Activated CD4-positive, CD25-positive, alpha-beta regulatory T cell (primary cell): ENCODE measurements around the gene CD34.
"Not testable (repeated sequence)": the region's sequence is repeated elsewhere in the genome, so short reads cannot be mapped to it uniquely, and the experiment has no call there.

Experiments used
- DNase-seq, 4 experiments: peaks; one replicate each; lab custom pipeline; 2025; lab: John Stamatoyannopoulos, UW

Gene CD34

DNA sequence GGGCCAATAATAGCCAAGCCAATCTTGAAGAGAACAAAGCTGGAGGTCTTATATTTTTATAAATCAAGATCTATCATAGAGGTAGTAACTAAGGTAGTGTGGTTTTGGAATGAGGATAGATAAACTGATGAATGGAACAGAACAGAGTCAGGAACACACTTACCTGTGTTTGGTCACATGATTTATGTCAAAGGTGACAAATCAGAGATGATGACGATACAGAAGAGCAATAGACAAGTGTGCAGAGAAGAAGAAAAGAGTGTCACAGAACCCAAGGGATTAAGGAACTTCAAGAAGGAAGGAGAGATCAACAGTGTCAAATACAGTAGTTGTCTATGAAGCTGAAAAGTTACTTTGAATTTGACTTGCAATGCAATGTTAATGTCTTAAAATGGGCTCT, 16.1 kb upstream of the CD34 start:
- DNase-seq: no peak

DNA sequence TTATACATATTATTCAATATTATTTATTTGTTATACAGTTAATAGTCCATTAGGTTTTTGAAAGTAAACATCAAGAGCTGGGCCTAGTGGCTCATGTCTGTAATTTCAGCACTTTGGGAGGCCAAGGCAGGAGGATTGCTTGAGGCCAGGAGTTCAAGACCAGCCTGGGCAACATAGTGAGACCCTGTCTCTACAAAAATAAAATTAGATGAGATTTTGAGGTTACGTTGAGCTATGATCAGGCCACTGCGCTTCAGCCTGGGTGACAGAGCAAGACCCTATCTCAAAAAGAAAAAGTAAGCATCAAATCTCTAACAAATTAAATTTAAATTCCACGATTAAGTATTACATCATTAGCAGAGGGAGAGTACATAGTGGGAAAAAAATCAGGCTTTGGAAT, 15.0 kb upstream of the CD34 start:
- DNase-seq: not testable (repeated sequence)

DNA sequence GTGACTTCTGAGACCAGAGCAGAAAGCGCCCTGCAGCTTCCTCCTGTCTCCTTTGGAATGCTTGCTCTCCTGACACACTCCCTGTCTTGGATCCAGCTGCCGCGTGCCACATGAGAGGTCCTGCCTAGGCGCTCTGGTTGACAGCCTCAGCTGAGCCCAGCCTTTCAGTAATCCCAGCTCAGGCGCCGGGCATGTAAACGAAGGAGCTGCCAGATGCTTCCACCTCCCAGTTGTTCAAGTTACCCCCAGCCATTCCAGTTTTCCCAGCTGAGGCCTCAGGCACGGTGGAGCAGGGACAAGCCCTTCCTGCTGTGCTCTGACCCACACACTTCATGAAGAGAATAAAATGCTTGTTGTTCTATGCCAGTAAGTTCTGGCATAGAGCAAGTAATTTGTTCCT, 14.3 kb upstream of the CD34 start:
- no peak for DNase-seq

DNA sequence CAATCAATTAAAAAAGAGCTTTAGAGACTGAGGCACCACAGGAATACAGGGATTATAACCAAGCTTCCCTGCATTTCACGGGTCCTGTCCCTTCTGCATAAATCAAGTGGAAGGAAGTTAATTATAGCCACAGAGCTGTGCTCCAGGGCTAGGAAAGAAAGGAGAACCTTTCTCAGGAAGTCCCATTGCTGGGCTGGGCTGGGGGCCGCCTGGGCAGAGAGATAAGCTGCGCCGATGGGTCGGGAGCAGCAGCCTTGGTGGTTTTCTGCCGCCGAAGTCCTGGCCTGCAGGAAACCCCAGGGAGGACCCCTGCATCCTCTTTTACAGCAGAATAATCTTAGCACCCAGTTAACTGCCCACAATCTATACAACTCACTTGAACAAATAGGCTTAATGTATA, 12.6 kb upstream of the CD34 start:
- DNase-seq: no peak

DNA sequence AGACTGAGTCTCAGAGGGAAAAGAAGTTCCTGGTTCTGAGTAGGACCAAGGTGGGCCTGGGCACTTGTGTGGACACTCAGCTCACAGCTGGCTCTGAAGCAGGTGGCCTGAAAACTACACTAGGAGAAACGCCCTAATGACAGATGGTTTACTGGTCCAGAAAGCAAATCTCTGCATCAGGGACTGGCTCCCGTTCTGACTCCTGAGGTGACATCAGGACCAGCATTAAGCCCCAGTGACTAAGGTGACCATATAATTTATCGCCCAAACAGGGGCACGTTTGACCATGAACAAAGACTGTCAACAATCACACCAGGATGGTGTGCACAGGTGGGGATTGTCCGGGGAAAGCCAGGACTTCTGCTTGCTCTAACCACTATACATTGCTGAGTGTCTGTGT, 12.2 kb upstream of the CD34 start:
- DNase-seq: no peak

DNA sequence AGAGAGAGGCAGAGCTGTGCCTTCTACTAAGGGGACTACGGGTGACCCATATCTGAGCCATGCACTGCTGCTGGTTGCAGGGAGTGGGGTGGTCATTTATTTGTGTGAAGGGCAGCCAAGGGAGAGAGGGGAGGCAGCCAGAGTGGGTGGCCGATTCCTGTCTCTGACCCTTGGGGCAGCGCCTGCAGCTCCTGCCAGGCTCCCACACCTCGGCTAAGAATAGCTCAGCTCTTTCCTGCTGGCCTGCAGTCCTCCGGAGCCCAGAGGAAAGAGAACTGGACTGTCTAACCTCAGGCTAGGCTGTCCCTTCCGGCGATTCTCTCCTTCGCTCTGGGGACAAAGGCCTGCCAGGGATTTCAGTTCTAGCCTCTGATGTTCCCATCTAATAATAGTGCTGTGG, 11.6 kb upstream of the CD34 start:
- no peak for DNase-seq

DNA sequence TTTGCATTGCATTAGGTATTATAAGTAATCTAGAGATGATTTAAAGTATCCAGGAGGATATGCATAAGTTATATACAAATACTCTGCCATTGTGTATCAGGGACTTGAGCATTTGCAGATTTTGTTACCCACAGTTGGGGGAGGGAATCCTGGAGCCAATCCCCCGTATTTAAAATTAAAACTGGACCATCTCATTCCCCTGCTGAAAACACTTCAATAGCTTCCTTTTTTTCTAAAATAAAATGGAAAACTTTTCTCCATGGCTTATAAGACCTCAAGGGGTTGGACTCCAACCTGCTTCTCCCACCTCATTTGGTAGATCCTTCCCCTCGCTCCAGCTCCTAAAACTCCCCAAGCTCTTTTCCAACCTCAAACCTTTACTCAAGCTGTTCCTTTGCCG, 10.4 kb upstream of the CD34 start:
- DNase-seq: no peak

DNA sequence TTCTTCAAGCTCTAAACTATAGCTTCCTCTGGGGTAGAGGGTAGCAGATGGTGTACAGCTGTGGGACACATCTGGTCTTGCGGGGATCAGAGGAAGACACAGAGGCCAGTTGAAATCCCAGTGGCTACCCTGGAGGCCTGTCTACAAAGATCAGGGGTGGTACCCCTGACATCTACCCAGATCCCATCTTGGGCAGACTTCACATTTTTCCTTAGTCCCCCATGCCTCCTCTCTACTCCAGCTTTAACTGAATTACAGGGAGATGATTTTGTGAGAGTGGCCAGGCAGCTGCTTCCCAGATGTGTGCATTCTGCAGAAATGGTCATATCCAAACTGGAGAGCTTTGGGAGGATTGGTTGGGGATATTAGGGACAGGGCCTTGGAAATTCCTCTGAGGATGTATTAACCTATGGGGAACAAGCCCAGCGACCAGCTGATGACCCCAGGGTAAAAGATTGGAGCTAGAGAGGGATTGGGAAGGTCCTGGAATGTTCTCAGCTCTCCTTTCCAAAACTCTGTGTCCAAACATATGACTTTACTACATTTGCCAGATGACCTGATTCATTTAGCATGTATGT, 9.6 kb upstream of the CD34 start:
- no peak for DNase-seq

DNA sequence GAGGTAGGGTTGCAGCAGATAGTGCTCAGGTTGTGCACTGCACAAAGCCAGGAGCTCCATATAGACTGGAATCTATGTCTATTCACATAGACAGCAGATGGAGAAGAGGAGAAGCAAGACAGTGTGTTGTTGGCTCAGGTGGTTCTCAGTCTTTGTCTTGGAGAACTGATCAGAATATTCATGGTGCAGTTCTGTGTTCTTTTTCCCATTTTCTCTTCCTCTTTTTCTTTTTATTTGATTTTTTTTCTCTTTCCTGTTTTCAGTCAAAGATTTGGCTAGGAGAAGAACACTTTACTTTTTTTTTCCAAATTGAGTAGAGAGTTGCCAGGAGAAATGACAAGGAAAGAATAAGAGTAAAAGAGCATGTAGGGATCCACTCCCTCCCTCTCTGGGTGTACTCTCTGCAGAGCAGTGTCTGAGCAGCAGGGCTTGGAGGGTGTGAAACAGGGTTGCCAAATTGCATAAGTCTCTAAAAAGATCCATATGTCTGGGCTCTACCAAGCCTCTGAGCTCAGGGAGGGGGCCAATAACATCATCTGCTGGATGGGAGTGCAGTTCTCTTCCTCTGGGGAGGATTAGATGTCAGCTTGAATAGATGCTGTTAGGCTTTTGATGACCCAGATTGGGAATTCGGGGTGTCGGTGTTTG, 8.7 kb upstream of the CD34 start:
- DNase-seq: no peak

DNA sequence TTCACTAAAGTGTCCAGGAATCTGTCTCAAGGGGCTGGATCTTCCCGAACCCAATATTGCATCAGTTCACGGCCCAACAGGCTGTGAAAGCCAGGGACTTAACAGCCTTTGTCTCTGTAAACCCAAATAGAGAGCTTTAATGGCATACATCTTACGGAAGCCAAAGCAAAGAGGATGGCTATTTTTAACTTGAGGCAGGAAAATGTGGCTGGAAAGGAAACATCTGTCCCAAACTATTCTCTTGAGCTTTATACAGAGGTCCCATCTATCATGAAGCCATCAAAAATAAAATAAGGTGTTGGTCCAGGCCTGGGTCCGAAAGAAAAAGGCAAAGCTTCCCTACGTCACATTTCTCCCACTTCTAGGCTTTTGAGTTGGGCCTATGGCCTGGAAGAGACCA, 7.7 kb upstream of the CD34 start:
- DNase-seq: no peak

DNA sequence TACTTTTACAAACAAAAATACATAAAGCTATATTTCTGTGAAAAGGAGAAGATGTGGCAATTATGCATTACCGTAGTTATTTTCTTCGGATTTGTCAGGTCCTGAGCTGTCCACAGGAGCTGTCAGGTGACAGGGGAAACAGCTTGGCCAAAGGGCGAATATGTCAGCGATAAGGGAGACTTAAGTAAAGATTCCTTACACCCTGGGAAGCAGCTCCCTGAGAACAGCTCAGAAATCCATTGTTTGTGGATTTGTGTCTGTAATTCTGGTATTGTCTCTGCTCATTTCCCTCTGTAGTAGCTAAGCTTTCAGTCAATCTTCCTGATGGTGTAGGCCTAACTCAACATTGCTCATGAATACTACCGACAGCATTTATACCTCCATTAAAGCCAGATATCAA, 7.1 kb upstream of the CD34 start:
- no peak for DNase-seq

DNA sequence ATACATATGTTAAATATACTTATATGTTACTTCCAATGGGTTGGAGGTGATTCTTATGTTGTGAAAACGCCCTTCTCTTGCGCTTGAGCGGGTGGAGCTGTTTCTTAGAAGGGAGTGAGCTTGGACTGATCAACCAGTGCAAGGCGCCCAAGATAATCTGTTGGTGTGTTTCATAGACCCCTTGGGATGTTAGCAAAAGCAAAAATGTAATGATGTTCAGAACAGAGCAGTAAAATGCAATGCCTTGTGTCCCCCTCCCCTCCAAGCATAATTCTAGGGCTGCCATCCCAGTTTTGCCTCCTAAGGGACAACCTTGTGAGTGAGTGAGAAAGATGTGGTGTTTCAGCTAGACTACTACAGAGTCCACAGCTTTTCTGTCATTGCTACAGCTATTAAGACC, 6.2 kb upstream of the CD34 start:
- no peak for DNase-seq

DNA sequence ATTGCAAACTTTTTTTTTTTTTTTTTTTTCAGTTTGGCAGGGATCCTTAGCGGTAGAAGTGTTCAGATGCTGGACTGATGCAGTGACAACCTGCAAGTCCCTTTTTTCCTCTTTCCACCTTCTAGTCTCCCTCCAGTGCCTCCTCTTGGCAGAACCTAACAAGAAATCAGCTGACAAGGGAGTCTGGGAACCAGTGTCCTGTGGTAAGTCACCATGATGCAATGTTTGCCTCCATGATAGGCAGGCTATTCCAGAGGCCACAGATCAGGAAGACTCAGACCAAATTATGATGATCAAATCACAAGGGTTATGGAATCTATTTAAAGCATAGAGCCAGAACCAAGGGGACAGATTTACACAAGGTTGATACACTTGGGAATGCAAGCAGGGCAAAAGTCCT, 3.0 kb upstream of the CD34 start:
- no peak for DNase-seq

DNA sequence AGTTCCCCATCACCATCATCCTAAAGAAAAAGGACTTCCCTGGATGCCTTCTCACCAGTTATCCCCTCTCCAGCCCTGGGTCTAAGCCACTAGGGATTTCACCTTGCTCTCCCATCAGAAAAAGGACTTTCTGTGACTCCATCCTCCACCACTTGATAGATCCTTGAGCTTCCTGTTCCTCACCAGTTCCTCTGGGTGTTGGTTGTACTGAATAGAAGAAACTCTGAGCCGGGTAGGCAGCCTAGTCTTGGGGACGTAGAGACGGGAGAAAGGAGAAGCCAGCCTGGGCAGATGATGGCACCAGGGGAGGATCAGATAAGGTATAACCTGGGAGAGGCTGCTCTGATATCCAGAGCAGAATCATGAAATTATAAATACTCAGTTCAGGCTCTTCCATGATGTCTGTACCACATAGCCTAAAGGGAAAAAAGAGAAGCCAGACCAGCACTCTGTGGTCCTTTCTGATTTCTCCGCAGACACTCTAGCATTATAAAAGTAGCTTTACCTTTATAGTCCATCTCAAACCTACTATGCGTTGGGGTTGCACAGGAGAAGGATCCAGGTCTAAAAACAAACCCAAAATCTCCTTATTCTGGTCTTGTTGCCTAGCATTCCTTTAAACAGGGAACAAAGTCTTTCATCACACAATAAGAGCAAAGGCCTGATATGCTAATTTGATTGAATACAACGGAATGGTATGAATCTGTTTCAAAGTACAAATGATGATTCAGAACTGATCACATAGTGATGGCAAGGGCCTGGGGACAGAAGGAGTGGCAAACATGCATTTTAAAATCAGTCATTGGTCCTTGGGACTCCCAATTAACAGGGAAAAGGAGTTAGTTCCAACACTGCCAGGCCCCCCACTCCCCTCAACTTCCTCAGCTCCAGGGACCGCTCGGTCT, 1.2 kb upstream of the CD34 start:
- no peak for DNase-seq

DNA sequence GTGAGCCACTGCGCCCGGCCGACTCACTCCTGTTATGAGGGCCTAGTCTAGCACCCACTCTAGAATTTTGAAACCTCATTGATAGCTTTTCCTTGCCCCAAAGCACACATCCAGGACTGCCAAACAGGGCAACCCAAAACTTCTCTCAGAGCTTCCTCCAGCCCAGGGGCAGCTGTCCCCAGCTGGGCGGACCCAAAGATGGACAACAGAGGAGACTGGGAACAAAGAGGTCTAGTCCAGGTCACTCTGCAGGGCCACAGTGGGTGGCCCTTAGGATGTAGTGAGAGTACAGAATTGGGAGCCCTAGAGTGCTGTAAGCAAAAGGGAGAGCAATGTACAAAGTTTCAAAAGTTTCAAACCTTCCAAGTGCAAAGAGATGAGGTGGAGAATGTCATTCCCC, 1.2 kb downstream of the CD34 start:
- DNase-seq: no peak

DNA sequence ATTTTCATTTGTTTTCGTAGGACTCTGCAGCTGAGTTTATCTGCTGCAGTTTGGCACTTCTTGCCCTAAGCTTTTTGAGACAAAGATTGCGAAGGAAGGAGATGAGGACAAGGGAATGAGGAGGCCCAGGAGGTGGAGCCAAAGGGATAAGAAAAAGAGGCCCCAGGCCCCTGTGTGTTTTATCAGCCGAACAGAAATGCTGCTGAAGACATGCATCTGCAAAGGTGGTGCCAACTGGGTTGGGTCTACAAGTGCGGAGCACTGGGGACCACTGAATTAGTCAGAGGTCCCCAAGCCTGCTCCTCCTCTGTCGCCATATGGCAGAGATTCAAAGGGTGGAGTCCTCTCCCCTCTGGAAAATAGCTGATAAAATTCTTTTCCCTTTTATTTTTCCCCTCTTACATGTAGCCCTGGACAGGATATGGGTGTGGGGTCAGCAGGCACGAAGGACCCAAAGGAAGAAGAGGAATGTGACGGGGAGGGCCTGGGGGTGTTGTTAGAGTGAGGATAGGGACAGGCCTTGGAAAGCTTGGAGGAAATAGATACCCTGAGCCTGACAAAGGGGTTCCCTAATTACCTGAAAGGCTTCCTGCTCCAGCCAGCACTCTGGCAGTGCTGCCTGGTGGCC, 2.7 kb downstream of the CD34 start:
- DNase-seq: no peak

DNA sequence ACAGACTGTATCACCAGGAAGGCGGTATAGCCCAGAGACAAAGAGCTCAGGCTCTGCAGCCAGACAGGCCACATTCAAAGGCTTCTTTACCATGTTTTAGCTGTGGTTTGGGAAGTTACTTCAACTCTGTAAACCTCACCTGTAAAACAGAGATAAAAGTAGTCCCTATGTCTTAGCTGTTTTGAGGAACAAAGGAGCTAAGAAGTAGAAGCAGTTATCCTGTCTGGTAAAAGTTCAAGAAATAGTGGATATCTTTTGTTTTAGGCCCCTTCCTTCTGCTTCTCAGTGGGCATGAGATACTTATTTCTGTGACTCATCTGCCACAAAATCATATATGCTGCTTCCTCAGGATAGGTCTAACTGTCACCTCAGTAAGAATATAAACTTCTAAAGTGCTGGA, 6.5 kb downstream of the CD34 start:
- DNase-seq: no peak

DNA sequence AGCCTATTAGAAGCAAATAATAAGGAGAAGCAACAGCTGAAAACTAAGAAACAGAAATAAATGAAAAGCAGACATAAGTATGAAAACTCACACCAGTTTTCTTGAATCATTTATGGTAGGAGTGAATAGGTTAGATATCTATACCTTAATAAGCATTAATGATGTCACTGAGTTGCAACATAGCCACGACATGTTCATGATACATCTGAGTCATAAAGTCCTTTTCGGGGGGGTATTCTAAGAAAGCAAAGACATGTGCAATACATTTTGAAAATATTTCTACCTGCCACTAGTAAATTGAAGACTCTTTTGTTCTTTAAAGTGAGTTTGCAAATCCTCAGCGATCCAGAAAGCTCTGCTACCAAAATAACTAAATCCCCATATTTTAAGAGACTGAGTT, 7.2 kb downstream of the CD34 start:
- DNase-seq: no peak

DNA sequence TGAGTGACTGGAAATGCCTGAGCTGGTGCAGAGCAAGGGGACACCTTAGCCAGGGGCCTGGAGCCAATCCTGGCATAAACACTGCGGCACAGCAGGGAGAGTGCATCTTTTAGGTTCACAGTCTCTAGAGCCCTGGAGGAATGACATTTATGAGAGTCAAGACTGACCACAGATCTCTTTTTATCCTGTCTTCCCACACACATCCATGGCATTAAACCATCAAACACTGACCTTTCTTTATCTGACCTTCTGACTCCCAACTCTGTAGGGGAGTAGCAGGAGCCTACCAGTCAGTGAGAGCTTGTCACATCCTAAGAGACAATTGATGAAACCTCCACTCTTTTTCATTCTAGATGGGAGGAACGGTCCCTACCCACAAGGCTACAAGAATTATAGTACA, 7.9 kb downstream of the CD34 start:
- no peak for DNase-seq

DNA sequence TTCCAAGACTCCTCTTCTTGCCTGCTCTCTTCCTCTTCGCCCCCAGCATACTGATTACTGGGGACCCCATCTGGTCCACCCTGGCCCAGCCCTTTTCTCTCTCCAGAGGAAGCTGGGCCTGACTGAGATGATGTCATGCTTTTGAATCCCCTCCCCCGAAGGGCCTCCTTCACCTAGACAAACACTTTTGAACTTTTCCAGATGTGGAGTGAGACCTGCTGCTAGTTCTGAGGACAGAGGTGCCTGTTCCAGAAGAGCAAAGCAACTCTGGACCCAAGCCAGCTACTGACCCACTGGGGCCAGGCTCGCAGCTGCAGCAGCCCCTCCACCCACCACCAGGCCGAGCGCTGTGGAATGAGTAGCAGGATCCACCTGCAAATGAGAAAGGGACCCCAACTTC, 8.4 kb downstream of the CD34 start:
- DNase-seq: no peak

DNA sequence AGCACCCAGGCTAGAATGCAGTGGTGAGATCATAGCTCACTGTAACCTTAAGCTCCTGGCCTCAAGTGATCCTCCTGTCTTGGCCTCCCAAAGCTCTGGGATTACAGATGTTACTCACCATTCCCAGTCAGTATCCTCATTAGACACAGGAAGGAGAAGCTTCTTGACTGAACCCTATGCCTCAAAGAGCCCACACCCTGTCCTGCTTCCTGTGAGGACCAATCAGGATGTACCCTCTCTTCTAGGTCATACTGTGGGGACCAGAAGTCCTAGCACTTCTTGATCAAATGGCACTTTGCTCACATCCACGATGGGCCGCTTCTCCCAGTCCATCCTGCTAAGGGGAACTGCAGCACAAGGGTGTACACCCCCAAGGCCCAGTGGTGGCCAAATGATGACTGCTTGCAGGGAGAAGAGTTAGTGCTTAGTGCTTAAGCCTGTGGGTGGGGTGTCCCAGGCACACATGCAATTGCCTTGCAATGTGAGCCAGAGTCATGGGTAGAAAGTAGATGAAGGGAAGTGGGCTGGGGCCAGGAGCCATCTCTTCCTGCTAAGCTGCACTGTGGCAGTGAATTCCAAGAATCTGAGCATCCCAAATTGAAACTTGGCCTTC, 9.8 kb downstream of the CD34 start:
- no peak for DNase-seq

DNA sequence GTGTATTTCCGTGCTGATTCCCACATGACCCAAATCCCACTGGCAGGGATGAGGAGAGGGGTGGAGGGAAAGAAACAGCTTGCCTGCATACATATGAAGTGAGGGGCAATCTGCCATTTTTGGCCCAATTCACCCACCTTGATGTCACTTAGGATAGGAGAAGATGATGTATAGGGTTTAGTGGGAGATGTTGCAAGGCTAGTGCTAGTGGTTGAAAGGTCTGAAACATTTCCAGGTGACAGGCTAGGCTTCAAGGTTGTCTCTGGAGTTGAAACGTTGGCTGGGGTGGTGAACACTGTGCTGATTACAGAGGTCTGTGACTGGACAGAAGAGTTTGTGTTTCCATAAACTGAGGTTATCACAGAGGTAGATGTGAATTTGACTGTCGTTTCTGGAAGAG, 12.1 kb downstream of the CD34 start:
- DNase-seq: no peak

DNA sequence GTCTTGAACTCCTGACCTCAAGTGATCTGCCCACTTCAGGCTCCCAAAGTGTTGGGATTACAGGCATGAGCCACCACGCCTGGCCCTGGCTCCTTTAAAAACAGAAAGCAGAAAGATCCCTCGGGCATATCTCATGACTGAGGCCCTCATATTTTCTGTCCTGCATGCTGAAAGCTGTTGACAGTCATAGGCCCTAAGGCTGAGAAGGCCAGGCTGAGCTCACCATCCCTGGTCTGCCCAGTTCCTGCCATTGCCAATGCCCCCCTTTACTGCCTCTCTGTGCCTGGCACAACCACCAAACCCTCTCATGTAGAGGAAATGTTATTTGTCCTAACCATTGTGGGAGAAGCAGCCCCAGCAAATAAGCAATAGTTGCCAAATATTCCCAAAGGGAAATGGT, 12.7 kb downstream of the CD34 start:
- no peak for DNase-seq
